Pulmonary artery endothelial cell (primary cell): ENCODE measurements around the gene CDH23. TPM values are rescaled to one million over a fixed set of nuclear protein-coding genes. Genes with fewer than 3 reads are reported as not detected.

Experiments
- DNase-seq: peaks from one replicate; pipeline ENCODE4 v3.0.0-alpha.2; 2011; ENCODE audit warnings: low read depth, low spot score
- total RNA-seq: library from RNA; depleted of rRNA; stranded (reverse); fragments of >200 nt; gene quantifications from 2 replicates; pipeline ENCODE4 v1.2.3, GENCODE V29; 2014

Gene CDH23
- total RNA-seq, 1 donor from 2014 or later = 0.07 TPM

GRCh38 chr10:71421075-71421434, 24.3 kb downstream of the CDH23 start:
- no peak for DNase-seq

GRCh38 chr10:71423250-71423649, 26.5 kb downstream of the CDH23 start:
- no peak for DNase-seq

GRCh38 chr10:71423901-71424300, 27.2 kb downstream of the CDH23 start:
- no peak for DNase-seq

GRCh38 chr10:71424496-71425194, 27.9 kb downstream of the CDH23 start:
- no peak for DNase-seq

- DNase-seq = no peak
These were observed 29.4 kb downstream of the CDH23 start for GRCh38 chr10:71426058-71426605.

- no peak for DNase-seq
These were observed 30.5 kb downstream of the CDH23 start for GRCh38 chr10:71427246-71427645.

GRCh38 chr10:71429304-71429703, 32.6 kb downstream of the CDH23 start:
- DNase-seq = no peak

GRCh38 chr10:71429929-71430328, 33.2 kb downstream of the CDH23 start:
- no peak for DNase-seq

- DNase-seq = no peak
These were observed 34.8 kb downstream of the CDH23 start for GRCh38 chr10:71431239-71432100.

GRCh38 chr10:71432101-71432905, 35.6 kb downstream of the CDH23 start:
- DNase-seq = no peak

GRCh38 chr10:71432956-71433767, 36.4 kb downstream of the CDH23 start:
- DNase-seq = no peak

- no peak for DNase-seq
These were observed 37.3 kb downstream of the CDH23 start for GRCh38 chr10:71433768-71434744.

- DNase-seq = no peak
These were observed 38.2 kb downstream of the CDH23 start for GRCh38 chr10:71434760-71435394.

- DNase-seq = no peak
These were observed 39.0 kb downstream of the CDH23 start for GRCh38 chr10:71435571-71436267.

GRCh38 chr10:71436268-71437125, 39.8 kb downstream of the CDH23 start:
- no peak for DNase-seq

GRCh38 chr10:71437537-71438092, 40.9 kb downstream of the CDH23 start:
- DNase-seq = no peak

- no peak for DNase-seq
These were observed 42.0 kb downstream of the CDH23 start for GRCh38 chr10:71438761-71439160.
